Trophoblast cell (in vitro differentiated cells and primary cell): ENCODE data around the gene COLEC11.

ENCODE experiments used
- DNase-seq, 2 donors: peaks; one replicate each; pipeline ENCODE4 v3.0.0-alpha.2; 2016
- H2AFZ ChIP-seq: 2 replicates; pipeline ENCODE4 v1.6.1; 2013; ENCODE audit warnings: low read length, moderate library complexity, mild to moderate bottlenecking; ENCODE audit not compliant: insufficient read depth, poor library complexity
- H2AK5ac ChIP-seq: 2 replicates; pipeline ENCODE4 v1.6.1; 2013; ENCODE audit warnings: mild to moderate bottlenecking, low read length
- H2BK120ac ChIP-seq: 2 replicates; pipeline ENCODE4 v1.6.1; 2013; ENCODE audit warnings: low read length, mild to moderate bottlenecking, moderate library complexity; ENCODE audit not compliant: insufficient read depth, poor library complexity
- H2BK12ac ChIP-seq: 2 replicates; pipeline ENCODE4 v1.6.1; 2013; ENCODE audit warnings: mild to moderate bottlenecking, low read length, moderate library complexity
- H2BK5ac ChIP-seq: 2 replicates; pipeline ENCODE4 v1.6.1; 2013; ENCODE audit warnings: low read length, low read depth, moderate library complexity, mild to moderate bottlenecking; ENCODE audit not compliant: poor library complexity
- H3K14ac ChIP-seq: 2 replicates; pipeline ENCODE4 v1.6.1; 2013; ENCODE audit warnings: mild to moderate bottlenecking, low read length
- H3K18ac ChIP-seq: 2 replicates; pipeline ENCODE4 v1.6.1; 2013; ENCODE audit warnings: mild to moderate bottlenecking, low read length
- H3K23ac ChIP-seq: 2 replicates; pipeline ENCODE4 v1.6.1; 2013; ENCODE audit warnings: low read length
- H3K27ac ChIP-seq: 2 replicates; pipeline ENCODE4 v1.5.1; 2013; ENCODE audit warnings: low read depth, mild to moderate bottlenecking, inconsistent platforms, low read length, moderate library complexity
- H3K27me3 ChIP-seq: 2 replicates; pipeline ENCODE4 v1.6.1; 2013; ENCODE audit warnings: inconsistent platforms, mild to moderate bottlenecking, low read length, moderate library complexity; ENCODE audit not compliant: insufficient read depth
- H3K36me3 ChIP-seq, 2 experiments: 1 replicate in 1 of 2; 2 replicates in 1 of 2; pipeline ENCODE4 v1.6.1; 2013; ENCODE audit warnings: low read length in 2 of 2, mild to moderate bottlenecking in 2 of 2, moderate library complexity in 1 of 2; ENCODE audit not compliant: insufficient read depth in 2 of 2, control insufficient read depth in 1 of 2
- H3K4ac ChIP-seq: 2 replicates; pipeline ENCODE4 v1.6.1; 2013; ENCODE audit warnings: low read depth, mild to moderate bottlenecking, low read length, moderate library complexity
- H3K4me1 ChIP-seq, 2 experiments: 1 replicate in 1 of 2; 2 replicates in 1 of 2; pipeline ENCODE4 v1.6.1; 2013; ENCODE audit warnings: low read length in 2 of 2, mild to moderate bottlenecking in 2 of 2, moderate library complexity in 1 of 2; ENCODE audit not compliant: insufficient read depth in 2 of 2, control insufficient read depth in 1 of 2
- H3K4me2 ChIP-seq: 2 replicates; pipeline ENCODE4 v1.6.1; 2013; ENCODE audit warnings: inconsistent platforms, mild to moderate bottlenecking, low read length, moderate library complexity
- H3K4me3 ChIP-seq: 2 replicates; pipeline ENCODE4 v1.5.1; 2013; ENCODE audit warnings: mild to moderate bottlenecking, low read depth, low read length, inconsistent platforms
- H3K79me1 ChIP-seq: one replicate; pipeline ENCODE4 v1.6.1; 2013; ENCODE audit warnings: low read length
- H3K79me2 ChIP-seq: 2 replicates; pipeline ENCODE4 v1.6.1; 2013; ENCODE audit warnings: low read length, mild to moderate bottlenecking; ENCODE audit not compliant: control insufficient read depth, insufficient read depth, poor library complexity
- H3K9ac ChIP-seq: 2 replicates; pipeline ENCODE4 v1.6.1; 2013; ENCODE audit warnings: mild to moderate bottlenecking, low read length
- H3K9me3 ChIP-seq: 2 replicates; pipeline ENCODE4 v1.6.1; 2013; ENCODE audit warnings: low read depth, mild to moderate bottlenecking, control low read depth, inconsistent platforms, low read length; ENCODE audit not compliant: insufficient read depth
- H4K12ac ChIP-seq: 2 replicates; pipeline ENCODE4 v1.6.1; 2013; ENCODE audit warnings: low read depth, mild to moderate bottlenecking, low read length, moderate library complexity
- H4K8ac ChIP-seq: 2 replicates; pipeline ENCODE4 v1.6.1; 2013; ENCODE audit warnings: low read depth, mild to moderate bottlenecking, low read length, moderate library complexity
- H4K91ac ChIP-seq: one replicate; pipeline ENCODE4 v1.6.1; 2013; ENCODE audit warnings: low read depth, mild to moderate bottlenecking, low read length, moderate library complexity
- WGBS: extraction: QIAGEN DNeasy Blood & Tissue Kit; methylation state at CpG from one replicate; pipeline ENCODE4 v1.1.7; 2013; ENCODE audit warnings: missing lambda C conversion rate; ENCODE audit not compliant: insufficient read length, insufficient coverage; ENCODE audit errors: extremely low coverage; 5-methylcytosine and 5-hydroxymethylcytosine counted together

The COLEC11 gene

GRCh38 chr2:3639653-3640052 lies 44.7 kb downstream of the COLEC11 start:
- H2BK12ac ChIP-seq, result no peak overlapping the region
- no peak for DNase-seq
- H3K4me2 ChIP-seq, result no peak overlapping the region
- no peaks in the 10 kb centered on the region for H3K79me1 ChIP-seq
- H4K8ac ChIP-seq, result no peak overlapping the region
- no peak overlapping the region for H2BK120ac ChIP-seq
- no peak overlapping the region for H3K27ac ChIP-seq
- no peak overlapping the region for H3K14ac ChIP-seq
- no CpG with 5 or more reads among the region's 8 CpGs for WGBS
- no peaks in the 10 kb centered on the region for H3K4me1 ChIP-seq
- H4K12ac ChIP-seq, result no peak overlapping the region
- no peak overlapping the region for H3K9ac ChIP-seq
- H2AK5ac ChIP-seq, result no peak overlapping the region
- no peak overlapping the region for H3K18ac ChIP-seq
- H2AFZ ChIP-seq, result no peak overlapping the region
- H3K27me3 ChIP-seq, result no peaks in the 10 kb centered on the region
- no peak overlapping the region for H4K91ac ChIP-seq
- H3K36me3 ChIP-seq, result no peaks in the 10 kb centered on the region
- no peak overlapping the region for H2BK5ac ChIP-seq
- no peak overlapping the region for H3K4ac ChIP-seq
- no peaks in the 10 kb centered on the region for H3K9me3 ChIP-seq
- H3K79me2 ChIP-seq, result no peaks in the 10 kb centered on the region
- no peak overlapping the region for H3K23ac ChIP-seq
- H3K4me3 ChIP-seq, result no peak overlapping the region

- Histone ChIP-seq H3K9me3 (no peaks in the 10 kb centered on the region), H2AK5ac (no peak overlapping the region), H3K23ac (no peak overlapping the region), H3K27ac (no peak overlapping the region), H3K14ac (no peak overlapping the region), H3K18ac (no peak overlapping the region), H3K4me2 (no peak overlapping the region), H3K4ac (no peak overlapping the region), H4K12ac (no peak overlapping the region), H3K9ac (no peak overlapping the region), H3K79me2 (no peaks in the 10 kb centered on the region), H4K8ac (no peak overlapping the region), H3K27me3 (no peaks in the 10 kb centered on the region), H3K79me1 (no peaks in the 10 kb centered on the region), H2BK120ac (no peak overlapping the region), H2AFZ (no peak overlapping the region), H2BK5ac (no peak overlapping the region), H3K4me1 (no peaks in the 10 kb centered on the region), H2BK12ac (no peak overlapping the region), H3K4me3 (no peak overlapping the region), H3K36me3 (no peaks in the 10 kb centered on the region), H4K91ac (no peak overlapping the region)
- no peak for DNase-seq
- WGBS, result no CpG with 5 or more reads among the region's 13 CpGs
Measured at GRCh38 chr2:3641181-3641580, 46.3 kb downstream of the COLEC11 start.

GRCh38 chr2:3641841-3642421 lies 47.0 kb downstream of the COLEC11 start:
- no peak overlapping the region for H3K4ac ChIP-seq
- WGBS, result no CpG with 5 or more reads among the region's 26 CpGs
- H3K36me3 ChIP-seq, result no peaks in the 10 kb centered on the region
- no peak overlapping the region for H3K4me3 ChIP-seq
- H3K14ac ChIP-seq, result no peak overlapping the region
- no peak overlapping the region for H2AK5ac ChIP-seq
- no peak for DNase-seq
- H4K8ac ChIP-seq, result no peak overlapping the region
- H4K91ac ChIP-seq, result no peak overlapping the region
- H2BK5ac ChIP-seq, result no peak overlapping the region
- no peaks in the 10 kb centered on the region for H3K9me3 ChIP-seq
- no peak overlapping the region for H3K23ac ChIP-seq
- H3K79me1 ChIP-seq, result no peaks in the 10 kb centered on the region
- no peak overlapping the region for H2AFZ ChIP-seq
- no peak overlapping the region for H3K9ac ChIP-seq
- no peak overlapping the region for H3K4me2 ChIP-seq
- no peaks in the 10 kb centered on the region for H3K27me3 ChIP-seq
- no peaks in the 10 kb centered on the region for H3K4me1 ChIP-seq
- no peak overlapping the region for H2BK12ac ChIP-seq
- H2BK120ac ChIP-seq, result no peak overlapping the region
- no peak overlapping the region for H3K18ac ChIP-seq
- H3K79me2 ChIP-seq, result no peaks in the 10 kb centered on the region
- no peak overlapping the region for H3K27ac ChIP-seq
- no peak overlapping the region for H4K12ac ChIP-seq

GRCh38 chr2:3642521-3643215 lies 47.8 kb downstream of the COLEC11 start:
- Histone ChIP-seq H3K79me2 (no peaks in the 10 kb centered on the region), H2BK120ac (no peak overlapping the region), H2BK5ac (no peak overlapping the region), H3K79me1 (no peaks in the 10 kb centered on the region), H3K27me3 (no peaks in the 10 kb centered on the region), H3K4ac (no peak overlapping the region), H3K9me3 (no peaks in the 10 kb centered on the region), H3K9ac (no peak overlapping the region), H2AFZ (no peak overlapping the region), H4K12ac (no peak overlapping the region), H3K4me3 (no peak overlapping the region), H3K27ac (no peak overlapping the region), H4K8ac (no peak overlapping the region), H3K14ac (no peak overlapping the region), H3K36me3 (no peaks in the 10 kb centered on the region), H2BK12ac (no peak overlapping the region), H3K4me2 (no peak overlapping the region), H3K4me1 (no peaks in the 10 kb centered on the region), H4K91ac (no peak overlapping the region), H2AK5ac (no peak overlapping the region), H3K23ac (no peak overlapping the region), H3K18ac (no peak overlapping the region)
- DNase-seq, result no peak
- WGBS, result no CpG with 5 or more reads among the region's 18 CpGs
